ENCODE data around the gene IMP4.
"Not testable (repeated sequence)": the region's sequence is repeated elsewhere in the genome, so short reads cannot be mapped to it uniquely, and the experiment has no call there.

IMP4 gene, protein sequence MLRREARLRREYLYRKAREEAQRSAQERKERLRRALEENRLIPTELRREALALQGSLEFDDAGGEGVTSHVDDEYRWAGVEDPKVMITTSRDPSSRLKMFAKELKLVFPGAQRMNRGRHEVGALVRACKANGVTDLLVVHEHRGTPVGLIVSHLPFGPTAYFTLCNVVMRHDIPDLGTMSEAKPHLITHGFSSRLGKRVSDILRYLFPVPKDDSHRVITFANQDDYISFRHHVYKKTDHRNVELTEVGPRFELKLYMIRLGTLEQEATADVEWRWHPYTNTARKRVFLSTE

DNA sequence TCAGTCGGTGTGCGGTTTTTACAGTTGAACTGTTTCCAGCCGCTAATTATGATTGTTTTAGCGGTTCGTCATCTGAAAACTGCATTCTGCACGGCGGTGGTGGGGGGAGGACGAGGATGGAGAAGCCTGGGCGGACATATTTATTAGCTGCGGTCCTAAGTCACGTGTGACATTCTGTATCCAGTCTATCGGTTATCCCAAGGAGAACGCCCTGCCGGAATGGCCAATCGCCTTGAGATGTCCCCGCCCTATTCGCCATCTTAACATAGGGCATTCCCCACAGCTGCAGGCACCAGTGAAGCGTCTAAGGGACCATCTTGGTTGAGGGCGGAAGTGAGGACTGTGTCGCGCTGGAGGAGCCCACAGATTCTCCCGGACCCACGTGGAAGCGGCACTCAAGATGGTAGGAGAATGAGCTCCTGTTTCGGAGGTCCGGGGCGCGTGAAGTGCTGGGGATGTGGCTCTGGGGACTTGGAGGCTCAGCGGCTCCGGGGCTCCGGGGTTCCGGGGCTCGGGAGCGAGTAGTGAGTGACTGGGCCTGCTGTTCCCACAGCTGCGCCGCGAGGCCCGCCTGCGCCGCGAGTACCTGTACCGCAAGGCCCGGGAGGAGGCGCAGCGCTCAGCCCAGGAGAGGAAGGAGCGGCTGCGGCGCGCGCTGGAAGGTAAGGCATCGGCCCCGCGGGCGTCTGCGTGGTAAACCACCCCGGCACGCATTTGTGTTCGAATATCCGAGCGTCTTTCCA, at the start of gene IMP4:
IMP4 (plus strand) TSS at position 365 of the 743 bp plus-strand sequence; CDS start at position 401, 36 bp downstream.
- peak; percentile 99 for DNase-seq (ENCODE audit: low spot score)

GRCh38 chr2:130300258-130300969, 42.3 kb upstream of the IMP4 start:
- no peak for DNase-seq (ENCODE audit: low spot score)

DNA sequence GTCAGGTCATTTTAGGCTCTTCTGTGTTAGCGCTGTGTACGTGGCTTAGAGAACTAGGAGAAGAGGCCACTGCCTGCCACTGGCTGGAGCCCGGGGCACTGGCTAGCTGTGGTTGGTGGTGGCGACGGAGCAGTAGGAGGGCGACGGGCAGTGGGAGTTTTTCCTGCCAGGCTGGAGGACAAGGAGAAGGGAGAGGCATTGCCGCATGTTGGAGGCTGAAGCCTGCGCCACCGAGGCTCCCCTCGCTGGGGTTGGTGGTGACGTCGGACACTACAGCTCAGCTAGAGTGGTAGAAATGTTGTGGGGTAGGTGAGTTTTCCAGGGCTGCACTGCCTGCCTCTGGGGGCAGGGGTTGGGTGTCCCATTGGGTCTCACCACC, 41.7 kb upstream of the IMP4 start:
- DNase-seq (ENCODE audit: low spot score) = no peak

- no peak for DNase-seq (ENCODE audit: low spot score)
Measured at GRCh38 chr2:130302164-130302886, 40.4 kb upstream of the IMP4 start.

GRCh38 chr2:130303169-130303568, 39.5 kb upstream of the IMP4 start:
- no peak for DNase-seq (ENCODE audit: low spot score)

DNA sequence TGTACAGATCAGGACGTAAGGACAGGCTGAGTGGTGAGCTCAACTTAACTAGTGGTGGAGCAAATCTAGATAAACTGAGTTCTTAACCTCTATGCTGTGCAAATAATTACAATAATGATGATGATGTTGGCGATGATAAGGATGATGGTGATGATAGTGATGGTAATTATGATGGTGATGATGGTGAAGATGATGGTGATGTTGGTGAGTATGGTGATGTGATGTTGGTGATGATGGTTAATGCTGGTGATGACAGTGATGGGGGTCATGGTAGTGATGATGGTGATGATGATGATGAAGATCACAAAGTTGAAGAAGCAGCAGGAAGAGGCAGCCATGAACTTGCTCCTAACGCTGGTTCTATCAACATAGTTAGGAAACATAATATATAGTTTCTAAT, 38.0 kb upstream of the IMP4 start:
- no peak for DNase-seq (ENCODE audit: low spot score)

DNA sequence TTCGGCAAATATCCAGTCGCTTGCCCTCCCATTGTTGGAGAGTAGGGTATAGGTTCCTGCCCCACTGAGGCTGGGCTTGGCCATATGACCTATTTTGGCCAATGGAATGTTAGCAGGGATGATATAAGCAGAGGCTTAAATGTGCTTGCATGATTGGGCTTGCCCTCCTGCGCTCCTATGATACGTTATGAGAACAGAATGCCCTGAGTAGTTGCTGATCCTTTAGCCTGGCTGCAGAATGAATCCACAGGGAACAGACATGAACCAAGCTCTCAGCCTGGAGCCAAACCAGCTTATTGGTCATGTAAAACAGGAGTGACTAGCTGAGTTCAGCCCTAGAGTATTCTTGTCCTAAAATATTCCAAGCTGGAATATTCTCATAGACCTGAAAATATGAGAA, 34.8 kb upstream of the IMP4 start:
- DNase-seq (ENCODE audit: low spot score) = no peak

GRCh38 chr2:130310881-130311280, 31.8 kb upstream of the IMP4 start:
- no peak for DNase-seq (ENCODE audit: low spot score)

GRCh38 chr2:130313812-130314334, 28.8 kb upstream of the IMP4 start:
- no peak for DNase-seq (ENCODE audit: low spot score)

GRCh38 chr2:130314377-130314776, 28.3 kb upstream of the IMP4 start:
- DNase-seq (ENCODE audit: low spot score) = no peak

- DNase-seq (ENCODE audit: low spot score) = no peak
Measured at GRCh38 chr2:130316596-130316995, 26.1 kb upstream of the IMP4 start.

GRCh38 chr2:130318906-130319305, 23.8 kb upstream of the IMP4 start:
- no peak for DNase-seq (ENCODE audit: low spot score)

- no peak for DNase-seq (ENCODE audit: low spot score)
Measured at GRCh38 chr2:130319536-130319935, 23.2 kb upstream of the IMP4 start.

GRCh38 chr2:130327703-130328527, 14.8 kb upstream of the IMP4 start:
- peak; percentile 25 for DNase-seq (ENCODE audit: low spot score)

DNA sequence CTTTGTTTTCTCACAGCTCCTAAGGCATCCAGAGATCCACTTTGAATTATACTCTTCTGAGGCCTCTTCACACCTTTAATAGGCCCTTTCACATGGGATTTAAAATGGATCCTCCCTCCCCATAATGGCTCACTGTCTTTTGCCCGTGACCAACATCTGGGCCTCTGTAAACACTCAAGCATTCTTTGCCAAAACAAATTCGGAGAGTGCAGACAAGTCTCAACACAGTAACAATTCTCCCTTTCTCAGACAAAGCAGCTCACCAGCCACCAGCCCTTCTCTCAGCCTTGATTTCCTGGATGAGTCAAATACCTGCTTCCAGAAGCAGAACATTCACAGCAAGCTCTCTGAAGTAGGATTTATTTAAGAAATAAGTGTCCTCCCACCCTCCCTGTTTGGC, 14.0 kb upstream of the IMP4 start:
- no peak for DNase-seq (ENCODE audit: low spot score)

DNA sequence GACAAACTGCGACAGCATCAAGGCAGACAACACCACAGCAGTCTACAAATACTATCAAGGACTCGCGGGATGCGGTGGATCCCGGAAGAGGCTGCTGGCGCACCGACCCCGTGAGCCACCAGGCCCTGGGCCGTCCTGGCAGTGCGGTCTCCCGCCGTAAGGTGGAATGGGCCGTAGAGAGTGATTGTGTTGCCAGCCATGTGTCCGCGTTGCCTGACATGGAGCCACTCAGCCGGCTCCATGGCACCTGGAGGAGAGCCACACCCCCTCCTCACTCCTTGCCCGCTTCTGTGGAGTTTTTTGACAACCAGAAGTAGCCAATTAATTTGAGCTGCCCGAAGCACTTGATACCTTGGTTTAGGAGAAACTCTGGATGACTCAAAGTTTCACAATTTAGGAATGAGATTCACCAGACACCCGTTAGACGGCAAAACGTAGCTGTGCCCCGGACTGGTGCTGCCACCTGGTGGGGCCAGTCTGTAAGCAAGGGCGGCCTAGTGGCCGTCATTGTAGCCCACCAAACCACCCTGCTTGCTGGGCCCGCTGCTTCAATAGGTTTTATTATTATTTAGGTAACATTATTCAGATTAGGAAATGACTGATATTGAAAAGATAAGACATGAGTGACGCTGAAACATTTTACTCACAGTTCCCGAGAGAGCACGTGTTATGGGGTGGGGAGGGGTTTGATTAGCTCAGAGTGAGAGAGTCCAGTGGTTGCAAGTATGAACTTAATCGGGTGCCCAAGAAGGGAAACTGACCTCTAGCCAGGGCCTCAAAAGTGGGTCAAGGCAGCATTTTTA, 10.2 kb upstream of the IMP4 start:
- DNase-seq (ENCODE audit: low spot score) = peak; percentile 70

GRCh38 chr2:130333253-130333652, 9.4 kb upstream of the IMP4 start:
- DNase-seq (ENCODE audit: low spot score) = not testable (repeated sequence)

- DNase-seq (ENCODE audit: low spot score) = no peak
Measured at GRCh38 chr2:130334026-130334425, 8.7 kb upstream of the IMP4 start.

GRCh38 chr2:130335226-130335625, 7.5 kb upstream of the IMP4 start:
- no peak for DNase-seq (ENCODE audit: low spot score)

DNA sequence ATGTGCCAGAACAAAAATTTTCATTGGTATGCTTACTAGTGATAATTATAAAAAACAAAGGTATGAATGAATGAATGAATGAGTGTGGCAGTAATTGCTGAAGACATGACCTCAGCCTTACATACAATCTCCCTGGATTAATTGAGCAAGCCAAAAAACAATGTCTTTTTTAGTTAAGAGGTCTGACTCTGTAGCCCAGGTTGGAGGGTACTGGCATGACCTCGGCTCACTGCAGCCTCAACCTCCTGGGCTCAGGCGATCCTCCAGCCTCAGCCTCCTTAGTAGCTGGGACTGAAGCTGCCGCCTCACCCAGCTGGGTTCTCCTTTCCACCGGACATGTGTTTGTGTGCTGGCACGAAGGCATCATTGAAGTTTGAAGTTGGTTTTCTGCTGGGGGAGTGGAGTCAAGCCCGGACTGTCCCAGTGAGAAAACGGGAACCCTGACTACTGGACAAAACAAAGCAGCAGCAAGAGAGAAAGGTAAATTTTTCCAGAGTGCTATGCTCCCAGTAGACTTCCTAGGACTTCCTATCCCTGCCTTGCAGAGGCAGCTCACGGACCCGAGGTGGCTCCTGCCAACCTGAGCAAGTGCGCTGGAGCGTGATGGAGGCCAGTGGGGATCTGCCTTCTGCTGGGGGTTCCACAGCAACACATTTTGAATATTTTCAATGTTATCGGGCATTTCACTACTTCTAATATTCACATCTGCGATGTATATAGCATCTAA, 6.4 kb upstream of the IMP4 start:
- no peak for DNase-seq (ENCODE audit: low spot score)
